HepG2 (cell line): ENCODE results near the gene DCAKD. TPM values are rescaled to one million over a fixed set of nuclear protein-coding genes. Genes with fewer than 3 reads are reported as not detected.

Source experiments
- ARID2 ChIP-seq: sonication (generic); formaldehyde crosslinking; IDR thresholded peaks from 2 replicates; pipeline ENCODE4 v1.8.1; 2022; ENCODE audit warnings: mild to moderate bottlenecking, missing genetic modification reagents, borderline replicate concordance
- GATAD1 ChIP-seq: IDR thresholded peaks from 2 replicates; pipeline ENCODE4 v1.6.1; 2016; ENCODE audit warnings: missing genetic modification reagents, missing compliant biosample characterization
- HCFC1 ChIP-seq: fragments of 150-350 bp; IDR thresholded peaks from 2 replicates; pipeline ENCODE4 v1.6.1; 2014; ENCODE audit warnings: low read depth, low read length
- MIXL1 ChIP-seq: IDR thresholded peaks from 2 replicates; pipeline ENCODE4 v1.6.1; 2016
- MTERF4 ChIP-seq: sonication (generic); formaldehyde crosslinking; IDR thresholded peaks from 2 replicates; pipeline ENCODE4 v1.8.0; 2023; ENCODE audit warnings: mild to moderate bottlenecking, missing genetic modification reagents
- MYNN ChIP-seq: sonication (generic); formaldehyde crosslinking; IDR thresholded peaks from 2 replicates; pipeline ENCODE4 v1.4.0; 2020; ENCODE audit warnings: mild to moderate bottlenecking, low read depth, missing genetic modification reagents
- NR1H2 ChIP-seq: sonication (generic); formaldehyde crosslinking; IDR thresholded peaks from 2 replicates; pipeline ENCODE4 v1.8.1; 2022; ENCODE audit warnings: low read depth, missing genetic modification reagents, borderline replicate concordance
- NR2F1 ChIP-seq, 2 experiments: fragments of 450-650 bp in 1 of 2; formaldehyde crosslinking in 1 of 2; IDR thresholded peaks; 2 replicates each; pipeline versions ENCODE4 v1.5.0 to v1.6.1; 2016 to 2020; ENCODE audit warnings: mild to moderate bottlenecking in 1 of 2, missing compliant biosample characterization in 1 of 2, missing genetic modification reagents in 1 of 2, moderate library complexity in 1 of 2
- RXRB ChIP-seq: IDR thresholded peaks from 2 replicates; pipeline ENCODE4 v1.6.1; 2016; ENCODE audit warnings: borderline replicate concordance, missing genetic modification reagents, missing compliant biosample characterization
- ZBTB1 ChIP-seq: sonication (generic); formaldehyde crosslinking; IDR thresholded peaks from 2 replicates; pipeline ENCODE4 v1.4.0; 2020; ENCODE audit warnings: missing genetic modification reagents, borderline replicate concordance
- ZNF136 ChIP-seq: sonication (generic); formaldehyde crosslinking; IDR thresholded peaks from 2 replicates; pipeline ENCODE4 v1.8.1; 2022; ENCODE audit warnings: low read depth, mild to moderate bottlenecking, moderate library complexity, missing genetic modification reagents
- ZNF142 ChIP-seq: sonication (generic); formaldehyde crosslinking; IDR thresholded peaks from 2 replicates; pipeline ENCODE4 v1.4.0; 2020; ENCODE audit warnings: missing genetic modification reagents
- ZNF225 ChIP-seq: sonication (generic); formaldehyde crosslinking; IDR thresholded peaks from 2 replicates; pipeline ENCODE4 v1.4.0; 2020; ENCODE audit warnings: mild to moderate bottlenecking, missing genetic modification reagents
- ZNF44 ChIP-seq: sonication (generic); formaldehyde crosslinking; IDR thresholded peaks from 2 replicates; pipeline ENCODE4 v1.5.1; 2020; ENCODE audit warnings: mild to moderate bottlenecking, missing genetic modification reagents
- ZNF678 ChIP-seq: sonication (generic); formaldehyde crosslinking; IDR thresholded peaks from 2 replicates; pipeline ENCODE4 v1.4.0; 2020; ENCODE audit warnings: mild to moderate bottlenecking, missing genetic modification reagents
- ZNF687 ChIP-seq: sonication (generic); formaldehyde crosslinking; IDR thresholded peaks from 2 replicates; pipeline ENCODE4 v1.5.1; 2020; ENCODE audit warnings: mild to moderate bottlenecking, missing genetic modification reagents, moderate library complexity
- ZNF703 ChIP-seq: sonication (generic); formaldehyde crosslinking; IDR thresholded peaks from 2 replicates; pipeline ENCODE4 v1.5.1; 2020; ENCODE audit warnings: missing genetic modification reagents, mild to moderate bottlenecking, moderate library complexity, borderline replicate concordance
- ZNF83 ChIP-seq: sonication (generic); formaldehyde crosslinking; IDR thresholded peaks from 2 replicates; pipeline ENCODE4 v1.4.0; 2020; ENCODE audit warnings: missing genetic modification reagents, mild to moderate bottlenecking, borderline replicate concordance
- ZSCAN30 ChIP-seq: sonication (generic); formaldehyde crosslinking; IDR thresholded peaks from 2 replicates; pipeline ENCODE4 v1.5.0; 2020; ENCODE audit warnings: mild to moderate bottlenecking, missing genetic modification reagents
- polyA plus RNA-seq, 8 experiments: library from polyadenylated mRNA; depleted of rRNA in 3 of 8; stranded (reverse) in 7 of 8; unstranded in 1 of 8; fragments of >200 nt; fragmentation: Illumina TruSeq in 4 of 8; extraction: Trizol in 4 of 8; gene quantifications; 2 replicates each; pipeline versions ENCODE4 v1.2.1 to v1.2.3, GENCODE V29; 2011 to 2016; ENCODE audit warnings: low read depth in 4 of 8, missing spikeins in 1 of 8, mixed read lengths in 1 of 8; ENCODE audit not compliant: insufficient read depth in 1 of 8
- total RNA-seq, 5 experiments: library from RNA; depleted of rRNA; stranded (reverse); fragments of >200 nt; fragmentation: Illumina TruSeq; extraction: Trizol; gene quantifications; 2 replicates each; pipeline ENCODE4 v1.2.3, GENCODE V29; 2016; ENCODE audit warnings: low read depth in 1 of 5

DCAKD gene
- total and polyA plus RNA-seq, 2 of the 13 experiments (the other 11 are each of a cell fraction or from before 2014, with no cell fraction given): 25.9 to 29.2 TPM

GRCh38 chr17:45052052-45052772 lies 780 bp upstream of the DCAKD start (continued):
- 0 out of 2 replicates have a peak, but pooled peaks have one; percentile 70 for TF ChIP-seq ZNF142
- no peak for TF ChIP-seq ZBTB1 (CRISPR knock-in tag)
- TF ChIP-seq ZSCAN30 (CRISPR knock-in tag): no peak
- TF ChIP-seq ARID2 (CRISPR knock-in tag): no peak
- no peak for TF ChIP-seq MTERF4 (CRISPR knock-in tag)
- no peak for TF ChIP-seq MIXL1
- TF ChIP-seq ZNF678: no peak
- no peak for TF ChIP-seq ZNF225 (CRISPR knock-in tag)
- no peak for TF ChIP-seq ZNF687 (CRISPR knock-in tag)
- no peak for TF ChIP-seq MYNN (CRISPR knock-in tag)
- 0 out of 2 replicates have a peak, but pooled peaks have one; percentile 8 for TF ChIP-seq GATAD1 (CRISPR knock-in tag)
- TF ChIP-seq ZNF136 (CRISPR knock-in tag): no peak
- TF ChIP-seq NR2F1 (CRISPR knock-in tag; IDR thresholded peaks at IDR 0.05): no peak
- TF ChIP-seq HCFC1: no peak
- TF ChIP-seq RXRB (CRISPR knock-in tag): no peak
- no peak for TF ChIP-seq ZNF44 (CRISPR knock-in tag)
- TF ChIP-seq NR1H2: no peak
- TF ChIP-seq ZNF703 (CRISPR knock-in tag): no peak
- no peak for TF ChIP-seq ZNF83 (CRISPR knock-in tag)
